NT2/D1 (cell line): ENCODE data around the gene ERN1.
"Not testable (repeated sequence)": the region's sequence is repeated elsewhere in the genome, so short reads cannot be mapped to it uniquely, and the experiment has no call there.

Source experiments
- DNase-seq: peaks from one replicate; pipeline ENCODE4 v3.0.0-alpha.2; 2011; ENCODE audit warnings: low read depth, low spot score
- H3K27me3 ChIP-seq: 2 replicates; pipeline ENCODE4 v1.6.0; 2011; ENCODE audit warnings: mild to moderate bottlenecking; ENCODE audit not compliant: insufficient read length, insufficient read depth
- H3K36me3 ChIP-seq: 2 replicates; pipeline ENCODE4 v1.6.1; 2011; ENCODE audit warnings: mild to moderate bottlenecking, low read length, mixed read lengths; ENCODE audit not compliant: insufficient read depth, insufficient read length
- H3K4me1 ChIP-seq: 2 replicates; pipeline ENCODE4 v1.5.1; 2011; ENCODE audit not compliant: insufficient read depth, insufficient read length
- H3K4me3 ChIP-seq: 2 replicates; pipeline ENCODE4 v1.5.1; 2011; ENCODE audit warnings: low read depth; ENCODE audit not compliant: insufficient read length
- H3K9ac ChIP-seq: 2 replicates; pipeline ENCODE4 v1.6.0; 2011; ENCODE audit warnings: low read depth; ENCODE audit not compliant: insufficient read length
- H3K9me3 ChIP-seq: 2 replicates; pipeline ENCODE4 v1.5.1; 2011; ENCODE audit warnings: mild to moderate bottlenecking, low read length; ENCODE audit not compliant: insufficient read depth
- SUZ12 ChIP-seq: IDR thresholded peaks from 2 replicates; pipeline ENCODE4 v1.6.1; 2011; ENCODE audit not compliant: insufficient read length, insufficient read depth; ENCODE audit errors: extremely low read depth
- YY1 ChIP-seq: IDR thresholded peaks from 2 replicates; pipeline ENCODE4 v1.6.1; 2011; ENCODE audit not compliant: insufficient read length, insufficient read depth
- ZNF274 ChIP-seq: IDR thresholded peaks from 2 replicates; pipeline ENCODE4 v1.6.1; 2011; ENCODE audit warnings: mild to moderate bottlenecking, low read depth, low read length

ERN1 gene

DNA sequence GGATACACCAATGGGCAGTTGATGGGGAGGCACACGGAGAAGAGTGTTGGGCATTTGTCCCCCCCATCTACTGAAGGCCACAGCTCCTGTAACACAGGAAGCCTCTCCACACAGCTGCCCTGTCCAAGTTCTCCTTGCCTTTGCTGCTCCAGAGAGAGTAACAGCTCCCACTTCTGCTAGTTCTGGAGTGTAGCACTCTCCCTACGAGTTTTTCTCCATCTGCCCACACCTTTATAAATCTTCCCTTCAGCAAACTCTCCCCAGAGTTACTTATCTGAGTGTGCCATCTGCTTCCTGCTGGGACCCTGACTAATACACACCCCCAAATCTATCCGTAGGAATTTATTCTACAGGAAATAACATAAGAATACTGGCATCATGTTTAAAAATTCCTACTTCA is 42.6 kb upstream of the ERN1 start:
- Histone ChIP-seq H3K4me1 (peaks cover 4% of the 10 kb centered on the region), H3K27me3 (no peaks in the 10 kb centered on the region), H3K9ac (no peak overlapping the region), H3K36me3 (peaks cover 12% of the 10 kb centered on the region), H3K9me3 (no peaks in the 10 kb centered on the region), H3K4me3 (no peak overlapping the region)
- DNase-seq = no peak
- TF ChIP-seq ZNF274 = no peak
- TF ChIP-seq YY1 = no peak
- no peak for TF ChIP-seq SUZ12

DNA sequence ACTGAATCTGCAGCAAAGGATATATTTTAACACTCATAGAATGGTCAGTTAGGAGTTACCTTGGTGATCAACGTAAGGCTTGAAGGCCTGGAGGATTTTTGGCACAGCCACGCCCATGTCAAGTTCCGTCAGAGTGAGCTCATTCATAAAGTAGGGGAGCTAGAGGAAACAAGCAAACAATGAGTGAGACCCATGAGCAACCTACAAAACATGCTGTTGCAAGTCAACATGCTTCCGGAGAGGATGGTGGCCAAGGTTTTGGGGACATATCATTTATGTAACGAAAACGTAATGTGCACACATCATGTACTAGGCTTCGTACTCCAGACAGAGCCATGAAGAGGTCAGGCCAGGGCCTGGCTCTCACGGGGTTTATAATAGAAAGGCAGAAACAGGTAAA is 41.1 kb upstream of the ERN1 start:
- peaks cover 11% of the 10 kb centered on the region for H3K36me3 ChIP-seq
- no peak for TF ChIP-seq SUZ12
- TF ChIP-seq ZNF274 = no peak
- TF ChIP-seq YY1 = no peak
- H3K9ac ChIP-seq = no peak overlapping the region
- no peak overlapping the region for H3K4me3 ChIP-seq
- no peak for DNase-seq
- no peaks in the 10 kb centered on the region for H3K9me3 ChIP-seq
- H3K4me1 ChIP-seq = peaks cover 4% of the 10 kb centered on the region
- no peaks in the 10 kb centered on the region for H3K27me3 ChIP-seq

DNA sequence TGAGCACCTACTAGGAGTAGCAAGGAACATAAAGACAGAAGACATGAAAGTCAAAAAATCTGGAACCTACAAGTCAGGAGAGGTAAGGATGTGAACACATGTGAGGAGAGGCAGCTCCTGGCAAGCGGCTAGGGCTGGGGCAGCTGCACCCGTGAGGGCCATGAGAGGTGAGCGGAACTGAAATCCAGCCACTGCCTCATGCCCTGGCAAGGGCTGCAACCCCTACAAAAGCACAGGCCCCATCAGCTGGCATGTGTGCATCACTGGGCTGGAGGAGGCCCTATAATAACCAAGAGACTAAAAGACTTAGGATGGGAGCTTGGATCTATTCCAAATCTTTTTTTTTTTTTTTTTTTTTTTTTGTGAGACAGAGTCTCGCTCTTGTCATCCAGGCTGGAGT is 40.3 kb upstream of the ERN1 start:
- Histone ChIP-seq H3K9ac (no peak overlapping the region), H3K9me3 (no peaks in the 10 kb centered on the region), H3K27me3 (no peaks in the 10 kb centered on the region), H3K4me1 (peaks cover 4% of the 10 kb centered on the region), H3K36me3 (peaks cover 8% of the 10 kb centered on the region), H3K4me3 (no peak overlapping the region)
- TF ChIP-seq YY1 (no peak), ZNF274 (no peak), SUZ12 (no peak)
- no peak for DNase-seq

DNA sequence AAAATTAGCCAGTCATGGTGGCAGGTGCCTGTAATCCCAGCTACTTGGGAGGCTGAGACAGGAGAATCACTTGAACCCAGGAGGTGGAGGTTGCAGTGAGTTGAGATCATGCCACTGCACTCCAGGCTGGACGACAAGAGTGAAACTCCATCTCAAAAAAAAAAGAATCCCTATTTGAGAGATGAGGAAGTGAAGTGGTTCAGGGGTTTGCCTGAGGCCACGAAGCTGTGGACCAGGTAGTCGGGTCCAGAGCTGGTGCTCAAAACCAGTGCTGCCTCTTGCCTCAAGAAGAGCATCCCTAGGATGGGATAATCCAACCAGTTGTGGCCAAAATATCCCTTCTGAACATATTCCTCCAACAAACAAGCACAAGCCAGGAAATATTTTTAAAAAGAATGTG is 37.7 kb upstream of the ERN1 start:
- H3K9ac ChIP-seq, H3K36me3 ChIP-seq, H3K27me3 ChIP-seq, DNase-seq, H3K9me3 ChIP-seq, H3K4me1 ChIP-seq, H3K4me3 ChIP-seq: not testable (repeated sequence)

DNA sequence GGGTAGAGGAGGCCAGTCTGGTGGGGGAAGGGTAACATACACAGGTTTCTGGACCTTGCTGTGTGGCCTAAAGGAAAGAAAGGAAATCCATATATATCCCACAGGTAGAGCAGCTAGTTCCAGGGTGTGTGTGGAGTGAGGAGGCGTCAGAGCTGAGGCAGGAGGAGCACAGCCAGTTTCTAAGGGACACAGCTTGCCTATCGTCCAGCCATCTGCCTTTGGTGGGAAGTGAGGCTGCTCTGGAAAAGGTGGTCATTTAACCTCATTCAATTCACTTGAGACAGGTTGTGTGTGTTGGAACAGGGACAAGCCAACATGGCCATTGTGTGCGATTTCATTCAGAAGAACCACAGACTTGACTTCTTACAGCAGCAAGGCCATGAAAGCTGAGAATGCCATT is 36.9 kb upstream of the ERN1 start:
- TF ChIP-seq ZNF274 (no peak), SUZ12 (no peak), YY1 (no peak)

DNA sequence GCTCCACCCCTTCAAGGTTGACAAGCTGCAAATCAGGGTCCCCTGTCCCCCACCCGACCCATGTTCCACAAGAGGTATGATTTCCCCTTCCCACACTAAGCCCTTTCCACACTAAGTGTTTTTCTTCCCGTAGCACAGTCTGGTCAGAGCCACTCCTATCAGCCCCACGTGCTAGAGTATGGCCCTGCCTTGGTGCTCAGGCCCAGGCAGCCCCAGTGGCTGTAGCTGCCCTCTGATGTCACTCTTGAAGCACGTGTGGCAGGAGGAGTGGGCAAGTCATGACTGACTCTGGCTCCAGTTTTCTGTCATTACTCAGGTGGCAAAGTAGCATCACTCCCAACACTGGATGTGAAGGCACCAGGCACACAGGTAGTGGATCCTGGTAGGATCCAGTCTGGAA is 35.4 kb upstream of the ERN1 start:
- Histone ChIP-seq H3K9me3 (no peaks in the 10 kb centered on the region), H3K9ac (no peak overlapping the region), H3K36me3 (peaks cover 13% of the 10 kb centered on the region), H3K4me1 (no peaks in the 10 kb centered on the region), H3K27me3 (no peaks in the 10 kb centered on the region), H3K4me3 (no peak overlapping the region)
- TF ChIP-seq YY1 = no peak
- TF ChIP-seq SUZ12 = no peak
- no peak for TF ChIP-seq ZNF274
- no peak for DNase-seq

More for the DNA sequence above, 36.9 kb upstream of the ERN1 start:
- no peaks in the 10 kb centered on the region for H3K27me3 ChIP-seq
- H3K36me3 ChIP-seq = peaks cover 9% of the 10 kb centered on the region
- no peak for DNase-seq
- H3K9me3 ChIP-seq = no peaks in the 10 kb centered on the region
- no peak overlapping the region for H3K9ac ChIP-seq
- H3K4me1 ChIP-seq = no peaks in the 10 kb centered on the region
- H3K4me3 ChIP-seq = no peak overlapping the region

DNA sequence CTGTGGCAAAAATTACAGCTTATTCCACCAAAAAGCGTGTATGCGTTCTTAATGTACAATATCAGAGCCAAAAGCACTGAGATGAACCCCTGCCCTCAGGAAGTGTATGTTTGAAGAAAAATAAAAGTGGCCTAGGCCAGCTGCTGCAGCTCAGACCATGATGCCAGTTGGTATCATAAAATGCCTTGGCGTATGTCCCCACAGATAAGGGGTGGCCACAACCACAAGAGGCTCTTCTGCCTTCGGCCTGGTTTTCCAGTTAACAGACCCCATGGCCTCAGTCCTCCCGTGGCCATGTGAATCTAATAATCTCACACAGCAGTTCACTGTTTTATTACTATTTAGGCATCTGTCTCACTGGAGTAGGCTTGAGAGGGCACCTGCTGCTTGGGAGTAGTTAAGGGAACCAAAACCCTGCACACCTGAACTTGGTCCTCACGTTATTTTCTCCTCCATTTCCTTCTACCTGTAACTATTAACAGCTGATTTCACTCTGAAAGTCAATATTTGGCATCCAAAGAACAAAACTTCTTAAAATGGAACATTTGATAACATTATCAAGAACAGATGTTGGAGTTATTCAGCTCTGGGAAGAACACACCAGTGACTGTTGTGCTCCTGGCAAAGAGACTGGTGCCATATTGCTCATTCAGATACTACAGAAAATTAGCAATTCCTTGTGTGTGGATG is 34.8 kb upstream of the ERN1 start:
- TF ChIP-seq SUZ12 (no peak), YY1 (no peak), ZNF274 (no peak)
- H3K9me3 ChIP-seq = no peaks in the 10 kb centered on the region
- H3K4me3 ChIP-seq = no peak overlapping the region
- DNase-seq = no peak
- H3K4me1 ChIP-seq = no peaks in the 10 kb centered on the region
- peaks cover 14% of the 10 kb centered on the region for H3K36me3 ChIP-seq
- no peak overlapping the region for H3K9ac ChIP-seq
- H3K27me3 ChIP-seq = no peaks in the 10 kb centered on the region
